K562 (cell line): ENCODE results near the gene POP5. TPM values are rescaled to one million over a fixed set of nuclear protein-coding genes. Genes with fewer than 3 reads are reported as not detected.

Experiments
- ARID1B ChIP-seq: fragments of 450-650 bp; IDR thresholded peaks from 2 replicates; pipeline ENCODE4 v1.6.1; 2016; ENCODE audit warnings: antibody characterized with exemption, mild to moderate bottlenecking, inconsistent platforms
- CBFA2T3 ChIP-seq: fragments of 450-650 bp; IDR thresholded peaks from 2 replicates; pipeline ENCODE4 v1.6.1; 2017
- CTBP1 ChIP-seq: fragments of 450-650 bp; IDR thresholded peaks from 2 replicates; pipeline ENCODE4 v1.6.1; 2016; ENCODE audit warnings: borderline replicate concordance
- DMBX1 ChIP-seq: fragments of 250-450 bp; sonication (Bioruptor Pico); IDR thresholded peaks from 2 replicates; pipeline ENCODE4 v1.8.0; 2022; ENCODE audit warnings: inconsistent platforms, mild to moderate bottlenecking, moderate library complexity, borderline replicate concordance
- ETV6 ChIP-seq, 3 experiments: fragments of 150-350 bp in 1 of 3; sonication (generic) in 1 of 3; formaldehyde crosslinking in 1 of 3; IDR thresholded peaks; 2 replicates each; pipeline versions ENCODE4 v1.6.1 to v1.8.0; 2014 to 2022; ENCODE audit warnings: borderline replicate concordance in 2 of 3, low read depth in 2 of 3, antibody characterized with exemption in 1 of 3, low read length in 1 of 3, mild to moderate bottlenecking in 1 of 3, missing genetic modification reagents in 1 of 3
- KDM1A ChIP-seq, 2 experiments: fragments of 450-650 bp; IDR thresholded peaks; 2 replicates each; pipeline ENCODE4 v1.6.1; 2016; ENCODE audit warnings: mild to moderate bottlenecking in 2 of 2
- KDM5B ChIP-seq: fragments of 200-600 bp; sonication (generic); IDR thresholded peaks from 2 replicates; pipeline ENCODE4 v1.6.1; 2012; ENCODE audit warnings: low read depth, mild to moderate bottlenecking, moderate library complexity, low read length, control low read depth, inconsistent platforms; ENCODE audit not compliant: insufficient replicate concordance
- POLR2AphosphoS5 ChIP-seq: IDR thresholded peaks from 2 replicates; pipeline ENCODE4 v1.6.1; 2011; ENCODE audit warnings: mild to moderate bottlenecking, low read depth, low read length, moderate library complexity; ENCODE audit not compliant: control insufficient read depth, insufficient read depth
- SMAD3 ChIP-seq: fragments of 450-650 bp; formaldehyde crosslinking; conservative IDR thresholded peaks from 2 replicates; pipeline ENCODE4 v1.4.0; 2020; ENCODE audit warnings: mild to moderate bottlenecking
- TAL1 ChIP-seq: fragments of 450-650 bp; IDR thresholded peaks from 2 replicates; pipeline ENCODE4 v1.6.1; 2016; ENCODE audit warnings: mild to moderate bottlenecking
- TCF3 ChIP-seq: sonication (generic); formaldehyde crosslinking; IDR thresholded peaks from 2 replicates; pipeline ENCODE4 v1.4.0; 2020; ENCODE audit warnings: mild to moderate bottlenecking, missing genetic modification reagents
- ZKSCAN3 ChIP-seq: fragments of 250-450 bp; sonication (Bioruptor Pico); IDR thresholded peaks from 2 replicates; pipeline ENCODE4 v1.4.0; 2020
- polyA plus RNA-seq, 8 experiments: library from polyadenylated mRNA; depleted of rRNA in 4 of 8; stranded (reverse) in 5 of 8; unstranded in 3 of 8; fragments of >200 nt; fragmentation: Nextera tagmentation in 2 of 8; fragmentation: Illumina TruSeq in 1 of 8; extraction: Ambion mirVana in 2 of 8; extraction: Trizol in 1 of 8; gene quantifications; 2 replicates each; pipeline versions ENCODE4 v1.2.1 to v1.2.3, GENCODE V29; 2011 to 2014; ENCODE audit warnings: inconsistent platforms in 1 of 8, missing spikeins in 1 of 8
- total RNA-seq, 7 experiments: library from RNA; depleted of rRNA in 6 of 7; stranded (reverse); fragments of >200 nt in 6 of 7; fragmentation: Illumina TruSeq in 2 of 7; extraction: Trizol in 2 of 7; gene quantifications; 2 replicates each; pipeline versions ENCODE4 v1.2.1 to v1.2.3, GENCODE V29; 2011 to 2021; ENCODE audit warnings: low replicate concordance in 1 of 7
- TF ChIP-seq, protein P1 (sequence below), 2 experiments: fragments of 150-350 bp in 1 of 2; IDR thresholded peaks; 2 replicates each; pipeline ENCODE4 v1.6.1; 2012 to 2016; ENCODE audit warnings: low read depth in 2 of 2, low read length in 2 of 2, mild to moderate bottlenecking in 1 of 2, moderate library complexity in 1 of 2
- TF ChIP-seq, protein P2 (sequence below): fragments of 450-650 bp; formaldehyde crosslinking; IDR thresholded peaks from 2 replicates; pipeline ENCODE4 v1.4.0; 2020; ENCODE audit warnings: mild to moderate bottlenecking, moderate library complexity
- TF ChIP-seq, protein P3 (sequence below), 2 experiments: fragments of 450-650 bp; conservative IDR thresholded peaks; 2 replicates each; pipeline ENCODE4 v1.6.1; 2017; ENCODE audit warnings: mild to moderate bottlenecking in 2 of 2, moderate library complexity in 2 of 2

The POP5 gene
- total and polyA plus RNA-seq, 9 of the 15 experiments (the other 6 are each of a cell fraction or from before 2014, with no cell fraction given), result 57.5 to 253 (median 73.8) TPM

DNA sequence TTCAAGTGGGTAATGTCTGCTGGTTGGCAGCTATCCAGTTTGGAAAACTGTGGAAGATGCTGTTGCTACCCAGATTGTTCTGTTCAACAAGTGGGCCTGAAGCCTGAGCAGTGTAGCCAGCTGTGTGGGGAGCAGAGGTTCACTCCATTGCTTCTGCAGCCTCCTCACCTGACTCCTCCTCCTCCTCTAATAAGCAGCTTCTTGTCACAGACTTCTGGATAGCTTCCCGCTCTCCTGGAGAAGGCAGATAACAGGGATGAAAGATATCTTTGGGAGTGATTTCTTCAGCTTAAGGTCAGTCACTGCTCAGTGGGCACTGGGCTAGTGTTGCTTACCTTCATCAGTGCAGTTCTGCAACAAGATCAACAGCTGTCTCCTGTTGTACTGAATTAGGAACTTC is 2.0 kb downstream of the POP5 start (continued):
- TF ChIP-seq ETV6 (IDR thresholded peaks at IDR 0.05; ENCODE audit: borderline replicate concordance in 1 of 2, low read depth in 2 of 2, low read length in 1 of 2) (no peak), ETV6 (CRISPR knock-in tag; IDR thresholded peaks at IDR 0.05; ENCODE audit: borderline replicate concordance) (no peak), TCF3 (CRISPR knock-in tag) (peak; percentile 63), KDM1A (IDR thresholded peaks at IDR 0.05) (peak; percentile 59 to 69), TAL1 (peak; percentile 49), CBFA2T3 (peak; percentile 66), ARID1B (peak; percentile 54), DMBX1 (CRISPR knock-in tag) (no peak), POLR2AphosphoS5 (peak; percentile 40; the same call in 1 of the 2 replicates), KDM5B (no peak), ZKSCAN3 (no peak), CTBP1 (peak; percentile 57; the same call in 1 of the 2 replicates), SMAD3 (CRISPR knock-in tag) (no peak)
- TF ChIP-seq, protein P1, sequence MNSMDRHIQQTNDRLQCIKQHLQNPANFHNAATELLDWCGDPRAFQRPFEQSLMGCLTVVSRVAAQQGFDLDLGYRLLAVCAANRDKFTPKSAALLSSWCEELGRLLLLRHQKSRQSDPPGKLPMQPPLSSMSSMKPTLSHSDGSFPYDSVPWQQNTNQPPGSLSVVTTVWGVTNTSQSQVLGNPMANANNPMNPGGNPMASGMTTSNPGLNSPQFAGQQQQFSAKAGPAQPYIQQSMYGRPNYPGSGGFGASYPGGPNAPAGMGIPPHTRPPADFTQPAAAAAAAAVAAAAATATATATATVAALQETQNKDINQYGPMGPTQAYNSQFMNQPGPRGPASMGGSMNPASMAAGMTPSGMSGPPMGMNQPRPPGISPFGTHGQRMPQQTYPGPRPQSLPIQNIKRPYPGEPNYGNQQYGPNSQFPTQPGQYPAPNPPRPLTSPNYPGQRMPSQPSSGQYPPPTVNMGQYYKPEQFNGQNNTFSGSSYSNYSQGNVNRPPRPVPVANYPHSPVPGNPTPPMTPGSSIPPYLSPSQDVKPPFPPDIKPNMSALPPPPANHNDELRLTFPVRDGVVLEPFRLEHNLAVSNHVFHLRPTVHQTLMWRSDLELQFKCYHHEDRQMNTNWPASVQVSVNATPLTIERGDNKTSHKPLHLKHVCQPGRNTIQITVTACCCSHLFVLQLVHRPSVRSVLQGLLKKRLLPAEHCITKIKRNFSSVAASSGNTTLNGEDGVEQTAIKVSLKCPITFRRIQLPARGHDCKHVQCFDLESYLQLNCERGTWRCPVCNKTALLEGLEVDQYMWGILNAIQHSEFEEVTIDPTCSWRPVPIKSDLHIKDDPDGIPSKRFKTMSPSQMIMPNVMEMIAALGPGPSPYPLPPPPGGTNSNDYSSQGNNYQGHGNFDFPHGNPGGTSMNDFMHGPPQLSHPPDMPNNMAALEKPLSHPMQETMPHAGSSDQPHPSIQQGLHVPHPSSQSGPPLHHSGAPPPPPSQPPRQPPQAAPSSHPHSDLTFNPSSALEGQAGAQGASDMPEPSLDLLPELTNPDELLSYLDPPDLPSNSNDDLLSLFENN (IDR thresholded peaks at IDR 0.05; ENCODE audit: low read depth in 2 of 2, low read length in 2 of 2), result no peak
- TF ChIP-seq, protein P2, sequence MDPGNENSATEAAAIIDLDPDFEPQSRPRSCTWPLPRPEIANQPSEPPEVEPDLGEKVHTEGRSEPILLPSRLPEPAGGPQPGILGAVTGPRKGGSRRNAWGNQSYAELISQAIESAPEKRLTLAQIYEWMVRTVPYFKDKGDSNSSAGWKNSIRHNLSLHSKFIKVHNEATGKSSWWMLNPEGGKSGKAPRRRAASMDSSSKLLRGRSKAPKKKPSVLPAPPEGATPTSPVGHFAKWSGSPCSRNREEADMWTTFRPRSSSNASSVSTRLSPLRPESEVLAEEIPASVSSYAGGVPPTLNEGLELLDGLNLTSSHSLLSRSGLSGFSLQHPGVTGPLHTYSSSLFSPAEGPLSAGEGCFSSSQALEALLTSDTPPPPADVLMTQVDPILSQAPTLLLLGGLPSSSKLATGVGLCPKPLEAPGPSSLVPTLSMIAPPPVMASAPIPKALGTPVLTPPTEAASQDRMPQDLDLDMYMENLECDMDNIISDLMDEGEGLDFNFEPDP (CRISPR knock-in tag), result no peak
- TF ChIP-seq, protein P3, sequence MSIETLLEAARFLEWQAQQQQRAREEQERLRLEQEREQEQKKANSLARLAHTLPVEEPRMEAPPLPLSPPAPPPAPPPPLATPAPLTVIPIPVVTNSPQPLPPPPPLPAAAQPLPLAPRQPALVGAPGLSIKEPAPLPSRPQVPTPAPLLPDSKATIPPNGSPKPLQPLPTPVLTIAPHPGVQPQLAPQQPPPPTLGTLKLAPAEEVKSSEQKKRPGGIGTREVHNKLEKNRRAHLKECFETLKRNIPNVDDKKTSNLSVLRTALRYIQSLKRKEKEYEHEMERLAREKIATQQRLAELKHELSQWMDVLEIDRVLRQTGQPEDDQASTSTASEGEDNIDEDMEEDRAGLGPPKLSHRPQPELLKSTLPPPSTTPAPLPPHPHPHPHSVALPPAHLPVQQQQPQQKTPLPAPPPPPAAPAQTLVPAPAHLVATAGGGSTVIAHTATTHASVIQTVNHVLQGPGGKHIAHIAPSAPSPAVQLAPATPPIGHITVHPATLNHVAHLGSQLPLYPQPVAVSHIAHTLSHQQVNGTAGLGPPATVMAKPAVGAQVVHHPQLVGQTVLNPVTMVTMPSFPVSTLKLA (conservative IDR thresholded peaks at IDR 0.05), result 0 out of 4 replicates have a peak, but pooled peaks of 1 of the 2 experiments have one; percentile 15
